ENCODE measurements around the gene SOX12.
A peak's percentile ranks its signal among the peaks of the same experiment; 100 is the strongest.
"Not testable (repeated sequence)": the region's sequence is repeated elsewhere in the genome, so short reads cannot be mapped to it uniquely, and the experiment has no call there.

The SOX12 gene

DNA sequence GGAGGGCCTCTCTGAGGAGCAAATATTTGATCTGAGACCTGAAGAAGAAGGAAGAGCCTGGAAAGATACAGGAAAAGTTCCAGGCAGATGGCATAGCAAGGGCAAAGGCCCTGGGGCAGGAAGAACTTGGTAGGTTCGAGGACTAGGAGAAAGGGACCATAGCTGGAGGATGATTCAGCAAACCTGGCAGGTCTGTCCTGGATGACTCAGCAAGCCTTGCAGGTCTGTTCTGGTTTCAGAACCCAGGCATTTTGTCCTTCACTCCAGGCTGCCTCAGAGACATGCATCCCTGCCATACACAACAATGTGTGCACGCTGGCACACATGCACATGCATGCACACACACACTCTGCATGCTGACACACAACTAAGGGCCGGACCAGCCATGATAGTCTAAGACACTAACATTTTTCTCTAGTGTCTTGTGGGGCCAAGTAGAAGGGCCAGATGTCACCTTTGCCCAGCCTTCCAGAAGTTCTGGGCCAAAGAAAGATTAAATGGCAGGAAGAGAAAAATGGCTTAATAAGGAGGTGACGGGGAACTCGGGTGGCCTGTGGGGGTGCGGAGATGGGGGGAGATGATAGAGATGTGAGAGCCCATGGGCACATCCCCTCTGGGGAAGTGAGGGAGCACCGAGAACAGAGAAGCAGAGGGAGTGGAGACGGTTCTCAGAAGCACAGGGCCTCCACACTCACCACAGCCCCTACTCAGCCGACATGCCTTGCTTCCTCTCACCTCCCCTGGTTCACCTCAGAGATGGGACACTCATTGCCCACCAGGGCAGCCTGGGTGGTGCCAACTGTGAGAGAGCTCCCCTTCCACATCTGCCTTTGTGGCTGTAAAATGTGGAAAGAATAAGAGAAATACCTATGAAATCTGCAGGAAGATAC is 39.8 kb downstream of the SOX12 start:
- peak; percentile 67 for DNase-seq

DNA sequence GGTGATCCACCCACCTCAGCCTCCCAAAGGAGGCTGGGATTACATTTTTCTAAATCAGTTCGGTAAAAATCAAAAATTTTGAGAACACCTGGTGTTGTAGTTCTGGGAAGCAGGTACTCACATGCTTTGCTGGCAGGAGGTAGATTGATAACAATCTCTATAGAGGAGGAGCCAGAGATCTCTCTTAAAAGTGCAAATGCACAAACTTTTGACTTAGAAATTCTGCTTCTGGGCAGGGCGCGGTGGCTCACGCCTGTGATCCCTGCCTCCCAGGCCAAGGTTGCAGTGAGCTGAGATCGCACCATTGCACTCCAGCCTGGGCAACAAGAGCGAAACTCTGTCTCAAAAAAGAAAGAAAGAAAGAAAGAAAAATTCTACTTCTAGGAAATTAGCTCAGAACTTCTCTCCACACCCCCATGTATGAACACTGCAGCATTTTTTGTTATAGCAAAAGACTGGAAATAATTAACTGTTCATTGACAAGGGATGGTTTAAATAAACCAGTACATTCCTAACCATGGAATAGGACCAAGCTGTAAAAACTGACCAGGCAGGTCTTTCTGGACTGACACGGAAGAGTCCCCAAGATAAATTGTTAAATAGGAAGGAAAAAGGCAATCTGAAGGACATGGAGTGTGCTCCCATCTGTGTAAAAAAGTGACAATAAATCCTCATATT is 40.8 kb downstream of the SOX12 start:
- no peak for DNase-seq

DNA sequence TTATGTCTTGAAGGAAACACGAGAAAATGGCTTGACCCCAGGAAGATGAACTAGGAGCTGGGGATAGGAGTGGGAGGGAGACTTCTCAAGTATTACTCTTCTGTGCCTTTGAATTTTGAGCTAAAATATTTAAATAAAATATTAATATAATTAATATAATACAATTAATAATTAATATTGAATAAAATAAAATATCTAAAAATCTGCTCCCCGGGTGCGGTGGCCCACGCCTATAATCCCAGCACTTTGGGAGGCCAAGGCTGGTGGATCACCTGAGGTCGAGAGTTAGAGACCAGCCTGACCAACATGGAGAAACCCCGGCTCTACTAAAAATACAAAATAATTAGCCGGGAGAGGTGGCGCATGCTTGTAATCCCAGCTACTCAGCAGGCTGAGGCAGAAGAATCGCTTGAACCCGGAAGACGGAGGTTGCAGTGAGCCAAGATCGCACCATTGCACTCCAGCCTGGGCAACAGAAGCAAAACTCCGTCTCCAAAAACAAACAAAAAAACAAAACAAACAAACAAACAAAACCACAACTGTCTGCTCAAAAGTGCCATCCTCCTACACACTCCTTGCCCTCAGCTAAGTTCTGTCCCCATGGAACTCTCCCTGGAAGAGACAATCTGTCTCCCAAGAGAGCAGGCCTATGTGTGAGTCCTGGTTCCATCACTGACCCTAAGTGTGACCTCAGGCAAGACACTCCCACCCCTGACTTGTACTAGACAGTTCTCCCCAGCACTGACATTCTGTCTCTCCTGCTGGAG is 41.5 kb downstream of the SOX12 start:
- DNase-seq, result no peak

DNA sequence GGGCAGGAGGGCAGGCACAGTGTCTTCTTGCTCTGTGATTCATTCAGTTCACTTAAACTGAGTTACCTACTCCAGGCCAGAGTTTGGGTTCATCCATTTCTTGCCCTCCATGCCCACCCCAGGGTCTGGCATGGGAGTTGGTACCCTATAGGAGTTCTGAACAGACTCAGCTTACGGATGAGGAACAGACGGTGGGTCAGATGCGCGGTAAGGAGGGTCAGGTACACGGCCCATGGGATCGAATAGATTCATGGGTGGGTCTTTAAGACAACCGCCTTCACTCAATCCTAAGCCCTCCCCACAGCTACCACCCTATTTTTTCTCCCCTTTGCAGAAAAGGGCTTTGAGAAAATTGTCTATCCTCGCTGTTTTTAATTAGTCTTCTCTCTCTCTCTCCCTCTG is 42.1 kb downstream of the SOX12 start:
- no peak for DNase-seq

DNA sequence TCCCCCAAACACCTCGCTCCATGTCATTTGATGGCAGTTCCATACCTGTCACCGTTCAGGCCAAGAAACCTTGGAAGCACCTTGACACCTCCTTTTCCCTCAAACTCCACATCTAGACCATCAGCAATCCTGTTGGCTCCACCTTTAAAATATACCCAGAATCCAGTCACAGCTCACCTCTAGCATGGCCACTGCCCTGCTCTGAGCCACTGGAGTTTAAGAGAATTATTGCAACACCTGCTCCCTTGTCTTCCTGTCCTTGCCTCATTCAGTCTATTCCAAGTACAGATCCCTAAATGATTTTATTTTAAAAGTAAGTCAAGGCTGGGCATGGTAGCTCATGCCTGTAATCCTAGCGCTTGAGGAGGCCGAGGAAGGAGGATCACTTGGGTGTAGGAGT is 43.6 kb downstream of the SOX12 start:
- no peak for DNase-seq

DNA sequence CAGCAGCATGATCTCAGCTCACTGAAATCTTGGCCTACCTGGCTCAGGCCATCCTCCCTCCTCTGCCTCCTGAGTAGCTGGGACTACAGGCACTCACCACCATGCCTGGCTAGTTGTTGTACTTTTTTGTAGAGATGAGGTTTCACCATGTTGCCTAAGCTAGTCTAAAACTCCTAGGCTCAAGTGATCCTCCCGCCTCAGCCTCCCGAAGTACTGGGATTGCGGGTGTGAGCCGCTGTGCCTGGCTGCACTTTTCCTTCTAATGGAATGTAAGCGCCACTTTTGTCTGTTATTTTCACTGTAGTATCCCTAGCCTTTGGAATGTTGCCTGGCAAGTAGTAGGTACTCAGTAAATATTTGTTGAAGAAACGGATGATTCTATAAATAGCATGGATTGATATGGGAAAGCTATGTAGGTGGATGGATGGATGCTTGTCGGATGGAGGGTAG is 44.8 kb downstream of the SOX12 start:
- no peak for DNase-seq

DNA sequence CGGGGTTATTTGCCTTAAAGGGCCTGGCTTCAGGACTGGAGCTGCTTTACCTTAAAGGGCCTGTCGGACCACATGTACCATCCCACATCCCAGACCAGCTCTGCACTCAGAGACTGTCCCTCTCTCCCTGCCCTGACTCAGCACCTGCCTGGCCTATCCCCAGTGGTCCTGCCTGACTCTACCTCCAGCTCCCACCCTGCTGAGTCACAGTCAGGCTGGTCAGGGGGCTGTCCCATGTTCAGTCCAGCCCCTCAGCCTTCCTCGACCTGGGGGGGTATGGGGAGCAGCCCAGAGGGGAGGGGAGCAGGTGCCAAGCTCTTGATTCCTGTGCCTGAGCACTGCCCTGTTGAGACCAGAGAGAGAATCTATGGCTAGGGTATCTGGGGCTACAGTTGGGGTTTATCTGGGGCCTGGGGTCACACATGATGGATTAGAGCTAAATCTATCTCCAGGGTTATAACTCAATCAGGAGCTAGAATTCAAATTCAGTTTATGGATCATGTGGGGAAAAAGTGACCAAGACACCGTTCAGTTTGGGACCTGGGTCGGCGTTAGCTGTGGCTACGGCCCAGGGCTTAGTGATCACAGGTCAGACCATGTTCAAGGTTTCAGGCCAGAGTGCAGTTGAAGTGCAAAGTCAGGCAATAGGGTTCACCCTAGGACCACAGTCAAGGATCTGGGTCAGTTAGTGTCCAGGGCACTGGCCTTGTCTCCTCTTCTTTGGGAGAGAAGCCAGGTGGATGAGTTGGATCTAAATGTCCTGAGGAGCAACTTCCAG is 45.8 kb downstream of the SOX12 start:
- DNase-seq, result no peak

DNA sequence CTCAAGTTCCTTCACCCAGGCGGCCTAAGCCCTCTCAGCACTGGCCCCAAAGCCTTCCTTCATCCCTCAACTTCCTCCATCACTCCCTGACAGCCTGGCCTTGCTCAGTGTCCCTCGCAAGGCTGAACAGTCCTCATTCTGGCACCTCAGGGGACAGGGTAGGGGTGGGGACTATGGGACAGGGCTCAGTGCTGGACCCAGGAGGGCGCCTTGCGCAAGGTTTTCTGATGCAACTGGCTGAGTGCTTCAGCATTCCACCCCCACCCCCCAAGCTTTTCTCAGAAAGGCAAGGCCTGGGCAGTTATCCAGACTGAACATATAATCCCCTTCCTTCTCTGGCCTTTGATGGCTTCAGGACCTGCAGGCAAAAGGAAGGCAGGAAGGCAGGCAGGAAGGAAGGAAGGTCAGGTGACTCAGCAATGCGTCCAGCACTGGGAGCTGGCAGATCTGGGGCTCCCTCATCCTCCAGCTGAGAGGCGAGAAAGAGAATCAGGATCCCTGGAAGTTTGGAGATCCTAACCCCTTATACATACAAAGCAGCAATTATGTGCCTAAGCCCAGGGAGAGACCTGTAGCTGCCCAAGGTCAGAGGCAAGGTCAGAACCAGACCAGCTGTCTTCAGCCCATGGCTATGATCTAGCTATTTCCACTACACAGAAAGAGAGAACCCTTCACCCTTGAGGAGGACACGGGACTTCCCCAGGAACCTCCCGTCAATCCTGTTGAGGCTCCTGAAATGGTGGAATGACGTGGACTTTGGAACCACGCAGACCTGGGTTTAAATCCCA is 46.6 kb downstream of the SOX12 start:
- DNase-seq, result peak; percentile 96

DNA sequence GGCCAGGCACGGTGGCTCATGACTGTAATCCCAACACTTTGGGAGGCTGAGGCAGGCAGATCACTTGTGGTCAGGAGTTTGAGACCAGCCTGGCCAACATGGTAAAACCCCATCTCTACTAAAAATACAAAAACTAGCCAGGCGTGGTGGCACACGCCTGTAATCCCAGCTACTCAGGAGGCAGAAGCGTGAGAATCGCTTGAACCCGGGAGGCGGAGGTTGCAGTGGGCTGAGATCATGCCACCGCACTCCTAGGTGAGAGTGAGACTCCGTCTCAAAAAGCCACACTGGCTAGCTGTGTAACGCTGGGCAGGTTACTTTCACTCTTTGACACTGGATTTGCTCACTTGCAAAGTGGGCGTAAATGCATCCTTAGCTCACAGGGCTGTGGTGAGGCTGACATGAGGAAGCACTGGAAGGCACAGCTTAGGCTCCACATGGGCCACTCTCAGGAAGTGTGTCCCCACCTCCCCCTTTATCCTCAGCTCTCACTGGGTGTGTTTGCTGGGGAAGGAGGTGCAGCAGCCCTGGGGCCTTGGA is 47.3 kb downstream of the SOX12 start:
- not testable (repeated sequence) for DNase-seq

DNA sequence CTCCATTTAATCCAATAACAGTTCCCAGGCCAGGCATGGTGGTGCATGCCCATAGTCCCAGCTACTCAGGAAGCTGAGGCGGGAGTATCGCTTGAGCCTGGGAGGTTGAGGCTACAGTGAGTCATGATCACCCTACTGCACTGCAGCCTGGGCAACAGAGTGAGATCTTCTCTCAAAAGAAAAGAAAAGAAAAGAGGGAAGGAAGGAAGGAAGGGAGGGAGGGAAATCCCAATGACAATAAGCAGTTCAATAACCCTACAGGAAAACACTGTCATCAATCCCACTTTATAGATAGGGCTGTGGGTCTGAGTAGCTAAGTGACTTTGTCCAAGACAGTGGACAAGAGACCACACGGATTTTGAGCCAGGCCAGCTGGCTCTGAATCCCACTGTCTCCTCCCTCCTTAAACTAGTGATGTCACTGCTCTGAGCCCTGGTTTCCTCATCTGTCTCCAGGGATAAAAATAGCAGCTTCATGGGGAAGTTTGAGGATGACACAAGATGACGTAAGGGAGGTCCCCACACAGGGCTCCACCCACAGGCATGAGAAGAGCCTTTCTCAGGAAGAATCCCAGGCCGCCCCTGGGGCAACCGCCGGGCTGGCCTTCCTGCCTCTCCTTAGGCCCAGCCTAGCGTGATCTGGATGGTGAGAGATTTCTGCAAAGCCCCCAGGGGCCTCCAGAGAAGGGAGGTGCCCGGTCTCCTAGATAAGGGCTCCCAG is 48.0 kb downstream of the SOX12 start:
- peak; percentile 84 for DNase-seq

DNA sequence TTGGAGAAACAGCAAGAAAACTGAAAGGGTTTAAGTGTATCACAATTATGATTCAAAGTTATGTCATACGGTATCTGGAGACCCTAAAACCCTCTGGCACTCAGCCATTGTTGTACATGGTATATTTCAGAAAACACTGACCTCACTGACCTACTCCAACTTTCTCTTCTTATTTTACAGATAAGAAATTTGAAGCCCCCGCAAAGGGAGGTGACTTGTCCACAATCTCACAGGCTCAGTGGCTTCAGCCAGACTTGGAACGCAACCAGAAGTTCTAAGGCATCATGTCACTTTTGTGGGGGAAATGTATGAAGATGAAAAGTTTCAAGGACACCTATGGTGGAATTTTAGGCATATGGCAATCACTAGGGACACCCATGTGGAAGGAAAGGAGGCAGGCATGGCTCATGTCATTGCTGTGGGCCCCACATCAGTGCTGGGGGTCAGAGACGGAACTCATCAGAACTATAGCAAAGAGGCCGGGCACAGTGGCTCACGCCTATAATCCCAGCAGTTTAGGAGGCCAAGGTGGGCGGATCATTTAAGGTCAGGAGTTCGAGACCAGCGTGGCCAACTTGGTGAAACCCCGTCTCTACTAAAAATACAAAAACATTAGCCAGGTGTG is 50.0 kb downstream of the SOX12 start:
- DNase-seq, result no peak

DNA sequence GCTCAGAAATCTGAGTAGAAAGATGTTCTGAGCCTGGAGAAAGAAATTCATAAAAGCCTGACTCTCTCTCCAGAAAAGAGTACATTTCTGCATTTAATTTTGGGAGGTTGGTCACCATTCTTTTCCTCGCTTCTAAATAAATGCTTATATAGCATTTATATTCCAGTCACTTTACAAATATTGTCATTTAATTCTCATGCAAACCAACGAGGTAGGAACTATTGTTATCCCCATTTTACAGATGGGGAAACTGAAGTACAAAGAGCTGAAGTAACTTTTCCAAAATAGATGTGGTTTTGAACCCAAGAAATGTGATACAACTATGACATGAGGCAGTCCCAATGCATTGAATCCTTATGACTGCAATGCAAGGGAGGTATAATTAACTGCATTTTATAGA is 50.7 kb downstream of the SOX12 start:
- DNase-seq, result no peak

DNA sequence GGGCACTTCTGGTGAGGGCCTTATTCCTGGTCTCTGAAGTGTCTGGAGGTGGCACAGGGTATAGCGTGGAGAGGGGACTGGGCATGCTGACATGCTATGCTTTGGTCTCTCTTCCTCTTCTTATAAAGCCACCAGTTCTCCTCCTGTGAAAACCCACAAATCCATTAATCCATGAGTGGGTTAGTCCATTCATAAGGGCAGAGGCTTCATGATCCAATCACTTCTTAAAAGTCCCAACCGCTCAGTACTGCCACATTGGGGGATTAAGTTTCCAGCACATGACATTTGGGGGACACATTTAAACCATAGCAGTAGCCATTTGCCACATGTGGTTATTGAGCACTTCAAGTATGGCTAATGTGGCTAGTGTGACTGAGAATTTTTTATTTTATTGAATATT is 51.4 kb downstream of the SOX12 start:
- no peak for DNase-seq

DNA sequence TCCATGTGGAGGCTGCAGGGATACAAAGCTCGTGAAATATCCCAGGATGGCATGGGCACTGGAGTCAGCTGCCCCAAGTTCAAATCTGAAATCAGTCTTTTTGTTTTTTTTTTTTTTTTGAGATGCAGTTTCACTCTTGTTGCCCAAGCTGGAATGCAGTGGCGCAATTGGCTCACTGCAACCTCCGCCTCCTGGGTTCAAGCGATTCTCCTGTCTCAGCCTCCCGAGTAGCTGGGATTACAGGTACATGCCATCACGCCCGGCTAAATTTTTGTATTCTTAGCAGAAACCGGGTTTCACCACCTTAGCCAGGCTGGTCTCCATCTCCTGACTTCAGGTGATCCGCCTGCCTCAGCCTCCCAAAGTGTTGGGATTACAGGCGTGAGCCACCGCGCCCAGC is 52.2 kb downstream of the SOX12 start:
- not testable (repeated sequence) for DNase-seq

DNA sequence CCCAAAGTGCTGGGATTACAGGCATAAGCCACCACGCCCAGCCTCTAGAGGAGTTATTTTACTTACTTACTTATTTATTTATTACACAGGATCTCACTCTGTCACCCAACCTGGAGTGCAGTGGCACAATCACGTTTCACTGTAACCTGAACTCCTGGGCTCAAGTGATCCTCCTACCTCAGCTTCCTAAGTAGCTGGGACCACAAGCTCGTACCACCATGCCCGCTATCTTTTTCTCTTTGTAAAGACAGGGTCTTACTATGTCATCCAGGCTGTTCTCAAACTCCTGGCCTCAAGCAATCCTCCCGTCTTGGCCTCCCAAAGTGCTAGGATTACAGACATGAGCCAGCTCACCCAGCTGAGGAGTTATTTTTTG is 53.6 kb downstream of the SOX12 start:
- no peak for DNase-seq
